ENCODE measurements around the gene HYDIN.

HYDIN gene

DNA sequence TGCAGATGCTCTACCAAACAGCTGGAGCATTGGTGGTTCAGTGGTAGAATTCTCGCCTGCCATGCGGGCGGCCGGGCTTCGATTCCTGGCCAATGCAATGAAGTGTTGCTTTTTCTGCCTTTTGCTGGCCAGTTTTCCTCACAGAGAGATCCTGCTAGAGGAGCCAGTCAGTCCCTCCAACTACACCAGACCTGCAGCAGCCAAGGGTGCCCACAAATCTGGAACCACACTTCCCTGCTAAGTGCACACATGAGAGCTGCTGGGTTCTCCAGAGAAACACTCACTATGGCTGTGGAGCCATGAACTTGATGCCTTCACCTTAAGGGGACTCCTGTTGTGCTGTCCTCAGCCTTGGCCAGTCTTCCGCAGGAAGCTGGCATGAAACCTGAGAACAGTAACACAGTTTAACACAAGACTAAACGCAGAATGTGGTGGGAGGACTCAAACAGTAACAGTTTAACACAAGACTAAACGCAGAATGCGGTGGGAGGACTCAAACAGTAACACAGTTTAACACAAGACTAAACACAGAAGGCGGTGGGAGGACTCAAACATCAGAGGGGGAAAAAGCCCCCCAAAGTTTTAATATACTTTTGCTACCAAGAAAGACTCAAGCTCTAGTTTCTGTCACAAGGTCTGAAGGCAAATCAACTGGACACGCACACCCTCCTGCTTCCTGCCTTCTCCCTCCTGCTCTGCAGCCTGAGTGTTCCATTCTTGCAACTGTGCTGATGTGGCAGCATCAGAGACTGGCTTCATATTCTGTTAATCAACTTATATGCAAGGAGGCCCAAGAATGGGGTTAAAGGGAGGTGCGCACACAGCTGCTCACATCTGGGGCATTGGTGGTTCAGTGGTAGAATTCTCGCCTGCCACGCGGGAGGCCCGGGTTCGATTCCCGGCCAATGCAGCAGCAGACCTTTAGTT, 441.6 kb downstream of the HYDIN start:
- no peaks in the 10 kb centered on the region for H3K27me3 ChIP-seq (ENCODE audit: insufficient read depth, low read length, poor library complexity, severe bottlenecking)
- H3K79me2 ChIP-seq (ENCODE audit: insufficient read depth, low read length), result peaks cover 12% of the 10 kb centered on the region; the same call in 1 of the 2 replicates
- H3K9me2 ChIP-seq (replicated peaks; ENCODE audit: low read depth, low read length), result no peaks in the 10 kb centered on the region
- no peak overlapping the region for H3K4me3 ChIP-seq (ENCODE audit: low read length, poor library complexity, severe bottlenecking)
- no peak overlapping the region for H2AFZ ChIP-seq (ENCODE audit: low read length)
- no peak overlapping the region for H3K9ac ChIP-seq (ENCODE audit: low read depth, low read length, poor library complexity, severe bottlenecking)
- no peaks in the 10 kb centered on the region for H3K9me3 ChIP-seq (ENCODE audit: insufficient read depth, low read depth, low read length)
- no peaks in the 10 kb centered on the region for H3K4me1 ChIP-seq (ENCODE audit: insufficient read depth, low read length, poor library complexity, severe bottlenecking)
- H3K4me2 ChIP-seq (ENCODE audit: low read depth, low read length, poor library complexity, severe bottlenecking), result no peak overlapping the region
- TF ChIP-seq CTCF (conservative IDR thresholded peaks at IDR 0.05; ENCODE audit: low read length) (no peak), EZH2phosphoT487 (IDR thresholded peaks at IDR 0.05; ENCODE audit: borderline replicate concordance) (no peak)
- H3K36me3 ChIP-seq (ENCODE audit: insufficient read depth, low read length), result peaks cover 27% of the 10 kb centered on the region; the same call in 1 of the 2 replicates
- no peaks in the 10 kb centered on the region for H4K20me1 ChIP-seq (ENCODE audit: insufficient read depth, low read length, poor library complexity, severe bottlenecking)
- no peaks in the 10 kb centered on the region for H3F3A ChIP-seq (ENCODE audit: low read depth)

- Histone ChIP-seq H3K27me3 (ENCODE audit: insufficient read depth, low read length, poor library complexity, severe bottlenecking) (no peaks in the 10 kb centered on the region), H3K4me3 (ENCODE audit: low read length, poor library complexity, severe bottlenecking) (no peak overlapping the region), H3K79me2 (ENCODE audit: insufficient read depth, low read length) (no peaks in the 10 kb centered on the region), H3K4me1 (ENCODE audit: insufficient read depth, low read length, poor library complexity, severe bottlenecking) (no peaks in the 10 kb centered on the region), H3K36me3 (ENCODE audit: insufficient read depth, low read length) (peaks cover 54% of the 10 kb centered on the region; the same call in 1 of the 2 replicates), H3K9me3 (ENCODE audit: insufficient read depth, low read depth, low read length) (no peaks in the 10 kb centered on the region), H4K20me1 (ENCODE audit: insufficient read depth, low read length, poor library complexity, severe bottlenecking) (no peaks in the 10 kb centered on the region), H3K4me2 (ENCODE audit: low read depth, low read length, poor library complexity, severe bottlenecking) (no peak overlapping the region), H3F3A (ENCODE audit: low read depth) (no peaks in the 10 kb centered on the region), H2AFZ (ENCODE audit: low read length) (no peak overlapping the region), H3K9me2 (replicated peaks; ENCODE audit: low read depth, low read length) (no peaks in the 10 kb centered on the region), H3K9ac (ENCODE audit: low read depth, low read length, poor library complexity, severe bottlenecking) (no peak overlapping the region)
- TF ChIP-seq EZH2phosphoT487 (IDR thresholded peaks at IDR 0.05; ENCODE audit: borderline replicate concordance), result no peak
- TF ChIP-seq CTCF (conservative IDR thresholded peaks at IDR 0.05; ENCODE audit: low read length), result no peak
Observed at GRCh38 chr16:70786020-70786755, 444.3 kb downstream of the HYDIN start.

GRCh38 chr16:70784692-70785555, 445.6 kb downstream of the HYDIN start:
- H3K9me3 ChIP-seq (ENCODE audit: insufficient read depth, low read depth, low read length), result no peaks in the 10 kb centered on the region
- H4K20me1 ChIP-seq (ENCODE audit: insufficient read depth, low read length, poor library complexity, severe bottlenecking), result no peaks in the 10 kb centered on the region
- no peaks in the 10 kb centered on the region for H3K79me2 ChIP-seq (ENCODE audit: insufficient read depth, low read length)
- peaks cover 67% of the 10 kb centered on the region; the same call in 1 of the 2 replicates for H3K36me3 ChIP-seq (ENCODE audit: insufficient read depth, low read length)
- H3F3A ChIP-seq (ENCODE audit: low read depth), result no peaks in the 10 kb centered on the region
- no peaks in the 10 kb centered on the region for H3K4me1 ChIP-seq (ENCODE audit: insufficient read depth, low read length, poor library complexity, severe bottlenecking)
- no peak overlapping the region for H3K4me2 ChIP-seq (ENCODE audit: low read depth, low read length, poor library complexity, severe bottlenecking)
- TF ChIP-seq CTCF (conservative IDR thresholded peaks at IDR 0.05; ENCODE audit: low read length), result no peak
- no peak for TF ChIP-seq EZH2phosphoT487 (IDR thresholded peaks at IDR 0.05; ENCODE audit: borderline replicate concordance)
- no peak overlapping the region for H3K4me3 ChIP-seq (ENCODE audit: low read length, poor library complexity, severe bottlenecking)
- no peak overlapping the region for H3K9ac ChIP-seq (ENCODE audit: low read depth, low read length, poor library complexity, severe bottlenecking)
- no peak overlapping the region for H2AFZ ChIP-seq (ENCODE audit: low read length)
- no peaks in the 10 kb centered on the region for H3K27me3 ChIP-seq (ENCODE audit: insufficient read depth, low read length, poor library complexity, severe bottlenecking)
- H3K9me2 ChIP-seq (replicated peaks; ENCODE audit: low read depth, low read length), result no peaks in the 10 kb centered on the region

Measured in Loucy (cell line).